Ovary (tissue), 9 donors: Measurements from ENCODE around the gene LAG3. TPM values are rescaled to one million over a fixed set of nuclear protein-coding genes. Genes with fewer than 3 reads are reported as not detected.
A peak's percentile ranks its signal among the peaks of the same experiment; 100 is the strongest.

ENCODE experiments used
- DNase-seq, 5 donors: peaks; one replicate each; pipeline ENCODE4 v3.0.0-alpha.2; 2019 to 2020
- H3K27ac ChIP-seq, 2 donors: fragments of 200-600 bp; one replicate each; pipeline versions ENCODE4 v1.5.1 to v1.8.0; 2019 to 2022
- H3K27me3 ChIP-seq: fragments of 200-600 bp; one replicate; pipeline ENCODE4 v1.8.0; 2022
- H3K36me3 ChIP-seq: fragments of 200-600 bp; sonication (generic); one replicate; pipeline ENCODE4 v1.5.1; 2019
- H3K4me1 ChIP-seq: one replicate; pipeline ENCODE4 v1.8.1; 2013; ENCODE audit warnings: mild to moderate bottlenecking, moderate library complexity; ENCODE audit not compliant: insufficient read depth
- H3K4me3 ChIP-seq: fragments of 200-600 bp; sonication (generic); one replicate; pipeline ENCODE4 v1.5.1; 2017
- H3K9me3 ChIP-seq, 2 donors: fragments of 200-600 bp in 1 of 2; sonication (generic) in 1 of 2; one replicate each; pipeline versions ENCODE4 v1.5.1 to v1.8.1; 2013 to 2019; ENCODE audit warnings: mild to moderate bottlenecking in 1 of 2, moderate library complexity in 1 of 2
- EP300 ChIP-seq: sonication (generic); formaldehyde crosslinking; IDR thresholded peaks from one replicate; pipeline ENCODE4 v1.6.1; 2017; ENCODE audit warnings: antibody characterized with exemption
- POLR2A ChIP-seq: fragments of 450-650 bp; IDR thresholded peaks from one replicate; pipeline ENCODE4 v1.6.1; 2017; ENCODE audit warnings: antibody characterized with exemption, mild to moderate bottlenecking, moderate library complexity
- WGBS, 3 donors: extraction: QIAGEN DNeasy Blood & Tissue Kit in 1 of 3; methylation state at CpG; one replicate each; pipeline versions ENCODE4 v1.1.5 to v1.1.7; 2013 to 2017; 5-methylcytosine and 5-hydroxymethylcytosine counted together
- intact Hi-C, 4 donors: fragments of 100-400 bp; cut with DNase I; formaldehyde crosslinking; loops; one replicate each; pipeline versions ENCODE4 v1.11.0 to v1.15.1; 2022 to 2023
- polyA plus RNA-seq, 2 donors: library from polyadenylated mRNA; stranded (reverse); fragments of 200-250 nt in 1 of 2; fragments of 350-450 nt in 1 of 2; fragmentation: Illumina TruSeq in 1 of 2; extraction: RNeasy Lipid Tissue Mini Kit (QIAGEN cat#74804) in 1 of 2; gene quantifications; one replicate each; pipeline ENCODE4 v1.2.3, GENCODE V29; 2013 to 2014
- total RNA-seq, 7 donors: library from RNA; depleted of rRNA in 2 of 7; stranded (reverse); fragments of >200 nt in 2 of 7; fragmentation: NEBNext Ultra II Directional in 3 of 7; extraction: Animal tissue kit (Norgen Biotek cat#: 25700) in 3 of 7; gene quantifications; one replicate each; pipeline versions ENCODE4 v1.1.0 to v1.2.4, GENCODE V29; 2016 to 2023
- TF ChIP-seq, protein P1 (sequence below), 3 donors: fragments of 450-650 bp in 2 of 3; fragments of 200-600 bp in 1 of 3; IDR thresholded peaks; one replicate each; pipeline versions ENCODE4 v1.5.1 to v1.8.0; 2016 to 2022; ENCODE audit warnings: antibody characterized with exemption in 3 of 3, mild to moderate bottlenecking in 1 of 3
- donor health status: DM: no; HTN: no; CAD: no; lungs with moderate emphysema.
- donor health status: DM: no; HTN: no; CAD: no.
- donor health status: Bipolar disorder and iron deficiency.
- donor health status: DM: yes; HTN: yes; CAD: no.
- donor health status: DM: no; HTN: no; CAD: no.
- donor health status: DM: yes; HTN: yes; CAD: no.

LAG3 gene
- total and polyA plus RNA-seq, 9 donors: 4.7 to 21.8 (median 14.2) TPM

DNA sequence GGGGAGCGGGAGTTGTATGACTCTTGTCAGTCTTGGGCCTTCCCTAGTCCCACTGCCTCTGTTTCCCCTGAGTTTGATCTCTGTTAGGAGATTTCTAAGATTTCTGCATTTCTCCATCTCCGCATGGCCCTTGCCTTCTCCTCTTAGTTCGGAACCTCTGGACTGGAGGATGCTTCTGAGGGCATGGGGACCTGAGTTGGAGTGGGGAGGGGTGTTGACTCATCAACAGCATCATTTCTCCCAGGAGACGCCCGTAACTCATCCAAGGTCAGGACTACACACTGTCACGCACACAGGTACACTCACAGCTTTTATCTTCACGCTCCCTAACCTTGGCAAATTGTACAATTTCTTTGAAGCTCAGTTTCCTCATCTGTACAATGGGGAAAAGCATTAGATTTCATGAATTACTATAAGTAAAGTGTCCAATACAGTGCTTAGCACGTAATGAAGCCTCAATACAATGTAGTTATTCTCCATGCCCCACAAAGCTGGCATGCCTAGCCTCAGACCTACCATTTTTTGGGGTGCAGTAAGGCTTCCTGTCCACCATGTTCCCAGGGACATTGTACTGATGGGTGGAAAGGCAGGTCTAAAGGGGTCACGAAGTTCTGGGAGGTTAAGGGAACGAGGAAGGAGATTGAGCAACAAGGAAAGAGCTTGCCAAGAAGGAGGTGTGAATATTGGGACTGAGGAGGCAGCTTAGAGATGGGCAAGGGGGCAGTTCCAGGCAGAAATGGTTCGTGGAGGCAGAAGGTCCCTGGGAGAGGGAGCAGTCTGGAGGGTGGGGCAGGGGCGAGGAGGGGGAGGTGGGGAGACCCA is 600 bp upstream of the LAG3 start:
- TF ChIP-seq POLR2A (no peak), EP300 (no peak)
- TF ChIP-seq, protein P1, sequence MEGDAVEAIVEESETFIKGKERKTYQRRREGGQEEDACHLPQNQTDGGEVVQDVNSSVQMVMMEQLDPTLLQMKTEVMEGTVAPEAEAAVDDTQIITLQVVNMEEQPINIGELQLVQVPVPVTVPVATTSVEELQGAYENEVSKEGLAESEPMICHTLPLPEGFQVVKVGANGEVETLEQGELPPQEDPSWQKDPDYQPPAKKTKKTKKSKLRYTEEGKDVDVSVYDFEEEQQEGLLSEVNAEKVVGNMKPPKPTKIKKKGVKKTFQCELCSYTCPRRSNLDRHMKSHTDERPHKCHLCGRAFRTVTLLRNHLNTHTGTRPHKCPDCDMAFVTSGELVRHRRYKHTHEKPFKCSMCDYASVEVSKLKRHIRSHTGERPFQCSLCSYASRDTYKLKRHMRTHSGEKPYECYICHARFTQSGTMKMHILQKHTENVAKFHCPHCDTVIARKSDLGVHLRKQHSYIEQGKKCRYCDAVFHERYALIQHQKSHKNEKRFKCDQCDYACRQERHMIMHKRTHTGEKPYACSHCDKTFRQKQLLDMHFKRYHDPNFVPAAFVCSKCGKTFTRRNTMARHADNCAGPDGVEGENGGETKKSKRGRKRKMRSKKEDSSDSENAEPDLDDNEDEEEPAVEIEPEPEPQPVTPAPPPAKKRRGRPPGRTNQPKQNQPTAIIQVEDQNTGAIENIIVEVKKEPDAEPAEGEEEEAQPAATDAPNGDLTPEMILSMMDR (IDR thresholded peaks at IDR 0.05): peak in 1 of 3 donors; percentile 11
- no peaks in the 10 kb centered on the region for H3K27me3 ChIP-seq
- H3K9me3 ChIP-seq: no peaks in the 10 kb centered on the region
- peak in 1 of 5 donors; percentile 55 for DNase-seq
- H3K36me3 ChIP-seq: no peaks in the 10 kb centered on the region
- peak overlapping the region; percentile 16 for H3K4me3 ChIP-seq
- H3K4me1 ChIP-seq: peaks cover 17% of the 10 kb centered on the region
- intact Hi-C loops: loop anchor here in 1 of 4 donors (10.0 kb wide), 1 partner anchor 217 kb away; the partner anchor contains the start of gene IFFO1
- WGBS, 3 donors: 61 to 64% (median 62%) methylated on average over 12 of the region's 12 CpGs
- H3K27ac ChIP-seq: peak overlapping the region; percentile 55 to 62

DNA sequence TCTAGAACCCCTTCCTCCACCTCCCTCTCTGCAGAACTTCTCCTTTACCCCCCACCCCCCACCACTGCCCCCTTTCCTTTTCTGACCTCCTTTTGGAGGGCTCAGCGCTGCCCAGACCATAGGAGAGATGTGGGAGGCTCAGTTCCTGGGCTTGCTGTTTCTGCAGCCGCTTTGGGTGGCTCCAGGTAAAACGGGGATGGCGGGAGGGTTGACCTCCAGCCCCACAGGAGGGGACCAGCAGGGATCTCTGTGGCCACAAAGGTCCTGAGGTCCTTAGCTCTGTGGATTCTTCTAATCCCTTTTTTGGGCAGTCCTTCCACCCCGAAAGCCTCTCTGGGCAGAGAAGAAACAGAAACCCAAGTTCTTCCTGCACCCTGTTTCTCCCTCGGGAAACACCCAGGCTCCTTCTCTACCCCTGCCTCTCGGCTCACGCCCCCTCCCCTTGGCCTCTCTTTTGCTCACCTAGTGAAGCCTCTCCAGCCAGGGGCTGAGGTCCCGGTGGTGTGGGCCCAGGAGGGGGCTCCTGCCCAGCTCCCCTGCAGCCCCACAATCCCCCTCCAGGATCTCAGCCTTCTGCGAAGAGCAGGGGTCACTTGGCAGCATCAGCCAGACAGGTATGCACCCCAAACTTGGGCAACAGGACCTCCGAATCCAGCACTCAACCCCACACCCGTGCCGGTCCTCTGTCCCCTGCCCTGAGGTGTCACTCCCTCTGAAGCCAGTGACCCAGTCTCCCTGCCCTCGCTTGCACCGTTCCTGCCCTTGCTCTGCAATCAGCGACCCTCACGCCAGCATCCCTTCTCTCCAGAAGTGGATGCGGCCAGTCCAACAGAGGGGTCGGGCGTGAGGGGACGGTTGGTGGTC is 638 bp downstream of the LAG3 start:
- H3K27ac ChIP-seq: peak overlapping the region; percentile 55 to 62
- peaks cover 18% of the 10 kb centered on the region for H3K4me1 ChIP-seq
- WGBS, 3 donors: 53 to 63% (median 59%) methylated on average over 21 of the region's 21 CpGs
- H3K27me3 ChIP-seq: no peaks in the 10 kb centered on the region
- intact Hi-C loops: loop anchor here in 1 of 4 donors (10.0 kb wide), 1 partner anchor 218 kb away; the partner anchor contains the start of gene IFFO1
- peak overlapping the region; percentile 37 for H3K4me3 ChIP-seq
- no peaks in the 10 kb centered on the region for H3K9me3 ChIP-seq
- no peaks in the 10 kb centered on the region for H3K36me3 ChIP-seq
- TF ChIP-seq POLR2A (no peak), EP300 (no peak)
- TF ChIP-seq, protein P1 (IDR thresholded peaks at IDR 0.05): no peak
- peak in 1 of 5 donors; percentile 31 for DNase-seq

DNA sequence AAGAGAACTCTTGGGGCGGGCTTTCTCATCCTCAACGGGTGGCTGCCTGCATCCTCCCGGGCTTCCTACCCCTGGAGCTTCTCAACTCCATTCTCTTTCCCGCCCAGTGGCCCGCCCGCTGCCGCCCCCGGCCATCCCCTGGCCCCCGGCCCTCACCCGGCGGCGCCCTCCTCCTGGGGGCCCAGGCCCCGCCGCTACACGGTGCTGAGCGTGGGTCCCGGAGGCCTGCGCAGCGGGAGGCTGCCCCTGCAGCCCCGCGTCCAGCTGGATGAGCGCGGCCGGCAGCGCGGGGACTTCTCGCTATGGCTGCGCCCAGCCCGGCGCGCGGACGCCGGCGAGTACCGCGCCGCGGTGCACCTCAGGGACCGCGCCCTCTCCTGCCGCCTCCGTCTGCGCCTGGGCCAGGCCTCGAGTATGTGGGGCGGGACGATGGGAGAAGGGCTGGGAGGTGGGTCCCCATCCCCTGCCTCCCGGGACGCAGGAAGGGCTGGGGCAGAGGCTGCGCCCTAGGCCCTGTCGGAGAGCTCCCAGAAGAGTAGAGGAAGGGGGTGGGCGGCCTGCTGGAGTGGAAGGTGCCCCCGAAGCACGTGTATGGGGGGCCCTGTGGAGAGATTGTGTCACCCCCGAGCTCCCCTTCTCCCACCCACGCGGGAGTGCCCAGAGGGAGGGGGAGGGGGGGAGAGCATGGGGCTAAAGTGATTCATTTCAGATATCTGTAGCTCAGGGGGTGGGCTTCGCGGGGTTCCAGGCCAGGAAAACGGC is 1.5 kb downstream of the LAG3 start:
- DNase-seq: peak in 2 of 5 donors; percentile 20 to 59
- TF ChIP-seq, protein P1 (IDR thresholded peaks at IDR 0.05): no peak
- no peak for TF ChIP-seq POLR2A
- TF ChIP-seq EP300: no peak
- H3K36me3 ChIP-seq: no peaks in the 10 kb centered on the region
- WGBS, 3 donors: 22 to 40% (median 30%) methylated on average over 41 to 60 of the region's 60 CpGs
- H3K27me3 ChIP-seq: no peaks in the 10 kb centered on the region
- no peaks in the 10 kb centered on the region for H3K9me3 ChIP-seq
- H3K27ac ChIP-seq: peak overlapping the region; percentile 4 to 62
- H3K4me3 ChIP-seq: peak overlapping the region; percentile 37
- peaks cover 10% of the 10 kb centered on the region for H3K4me1 ChIP-seq
- intact Hi-C loops: loop anchor here in 1 of 4 donors (10.0 kb wide), 1 partner anchor 219 kb away; the partner anchor contains the start of gene IFFO1
